Gastrocnemius medialis (tissue), 4 donors: ENCODE data around the gene TNRC6B.

Experiments
- POLR2A ChIP-seq, 2 donors: fragments of 450-650 bp; IDR thresholded peaks; one replicate each; pipeline ENCODE4 v1.6.1; 2017; ENCODE audit warnings: antibody characterized with exemption in 2 of 2, mild to moderate bottlenecking in 2 of 2, moderate library complexity in 2 of 2
- TF ChIP-seq, protein P1 (sequence below), 5 experiments: fragments of 450-650 bp in 3 of 5; fragments of 200-600 bp in 2 of 5; sonication (generic) in 2 of 5; IDR thresholded peaks in 4 of 5; conservative IDR thresholded peaks in 1 of 5; 1 replicate in 4 of 5; 2 replicates in 1 of 5; pipeline ENCODE4 v1.5.1; 2016 to 2019; ENCODE audit warnings: antibody characterized with exemption in 5 of 5, mild to moderate bottlenecking in 3 of 5, moderate library complexity in 3 of 5

DNA sequence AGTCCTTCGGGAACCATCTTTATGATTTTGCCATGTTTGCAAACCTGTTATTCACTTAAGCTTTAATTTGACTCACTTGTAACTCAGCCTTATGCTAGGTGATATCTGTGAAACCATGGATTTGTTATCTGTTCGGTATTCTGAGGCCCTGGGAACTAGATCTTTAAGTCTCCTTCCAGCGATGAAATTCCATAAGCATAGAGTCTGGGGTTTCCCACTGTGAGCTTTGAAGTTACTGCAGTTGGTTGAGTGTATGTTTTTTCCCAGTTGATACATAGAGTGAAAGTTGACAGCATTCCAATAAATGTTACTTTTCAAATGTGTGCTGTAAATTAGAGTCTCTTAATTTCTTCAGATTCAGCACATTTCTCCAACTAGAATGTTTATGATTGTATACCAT, 66.9 kb downstream of the TNRC6B start:
- TF ChIP-seq, protein P1, sequence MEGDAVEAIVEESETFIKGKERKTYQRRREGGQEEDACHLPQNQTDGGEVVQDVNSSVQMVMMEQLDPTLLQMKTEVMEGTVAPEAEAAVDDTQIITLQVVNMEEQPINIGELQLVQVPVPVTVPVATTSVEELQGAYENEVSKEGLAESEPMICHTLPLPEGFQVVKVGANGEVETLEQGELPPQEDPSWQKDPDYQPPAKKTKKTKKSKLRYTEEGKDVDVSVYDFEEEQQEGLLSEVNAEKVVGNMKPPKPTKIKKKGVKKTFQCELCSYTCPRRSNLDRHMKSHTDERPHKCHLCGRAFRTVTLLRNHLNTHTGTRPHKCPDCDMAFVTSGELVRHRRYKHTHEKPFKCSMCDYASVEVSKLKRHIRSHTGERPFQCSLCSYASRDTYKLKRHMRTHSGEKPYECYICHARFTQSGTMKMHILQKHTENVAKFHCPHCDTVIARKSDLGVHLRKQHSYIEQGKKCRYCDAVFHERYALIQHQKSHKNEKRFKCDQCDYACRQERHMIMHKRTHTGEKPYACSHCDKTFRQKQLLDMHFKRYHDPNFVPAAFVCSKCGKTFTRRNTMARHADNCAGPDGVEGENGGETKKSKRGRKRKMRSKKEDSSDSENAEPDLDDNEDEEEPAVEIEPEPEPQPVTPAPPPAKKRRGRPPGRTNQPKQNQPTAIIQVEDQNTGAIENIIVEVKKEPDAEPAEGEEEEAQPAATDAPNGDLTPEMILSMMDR (IDR thresholded peaks at IDR 0.05 in 4 of 5, conservative IDR thresholded peaks at IDR 0.05 in 1 of 5): no peak
- TF ChIP-seq POLR2A (IDR thresholded peaks at IDR 0.05): no peak
